Ammon's horn (tissue), 1 donor: Measurements from ENCODE around the gene CA12.

Experiments
- DNase-seq: peaks from one replicate; pipeline ENCODE4 v3.0.0-alpha.2; 2016; ENCODE audit warnings: low spot score

The CA12 gene

GRCh38 chr15:63374686-63375520 lies 6.7 kb downstream of the CA12 start:
- peak; percentile 71 for DNase-seq

- DNase-seq, result no peak
Measured at GRCh38 chr15:63373866-63374548, 7.6 kb downstream of the CA12 start.

GRCh38 chr15:63373330-63373729 lies 8.3 kb downstream of the CA12 start:
- DNase-seq, result no peak

- no peak for DNase-seq
Measured at GRCh38 chr15:63372753-63373152, 8.9 kb downstream of the CA12 start.

- peak; percentile 50 for DNase-seq
Measured at GRCh38 chr15:63372018-63372705, 9.5 kb downstream of the CA12 start.

- no peak for DNase-seq
Measured at GRCh38 chr15:63371297-63371918, 10.2 kb downstream of the CA12 start.

GRCh38 chr15:63370764-63371163 lies 10.9 kb downstream of the CA12 start:
- no peak for DNase-seq

GRCh38 chr15:63369781-63370180 lies 11.9 kb downstream of the CA12 start:
- no peak for DNase-seq

GRCh38 chr15:63369296-63369695 lies 12.3 kb downstream of the CA12 start:
- no peak for DNase-seq

GRCh38 chr15:63368503-63368902 lies 13.1 kb downstream of the CA12 start:
- no peak for DNase-seq

GRCh38 chr15:63367900-63368299 lies 13.7 kb downstream of the CA12 start:
- DNase-seq, result no peak

GRCh38 chr15:63367390-63367789 lies 14.3 kb downstream of the CA12 start:
- no peak for DNase-seq

- no peak for DNase-seq
Measured at GRCh38 chr15:63366451-63366850, 15.2 kb downstream of the CA12 start.

- no peak for DNase-seq
Measured at GRCh38 chr15:63365273-63365680, 16.4 kb downstream of the CA12 start.

GRCh38 chr15:63364399-63365272 lies 17.0 kb downstream of the CA12 start:
- no peak for DNase-seq

- no peak for DNase-seq
Measured at GRCh38 chr15:63363292-63363691, 18.4 kb downstream of the CA12 start.

GRCh38 chr15:63362885-63363284 lies 18.8 kb downstream of the CA12 start:
- DNase-seq, result no peak

GRCh38 chr15:63362196-63362595 lies 19.4 kb downstream of the CA12 start:
- DNase-seq, result no peak

- no peak for DNase-seq
Measured at GRCh38 chr15:63360170-63360569, 21.5 kb downstream of the CA12 start.

GRCh38 chr15:63358241-63359029 lies 23.2 kb downstream of the CA12 start:
- no peak for DNase-seq

GRCh38 chr15:63357731-63358130 lies 23.9 kb downstream of the CA12 start:
- no peak for DNase-seq
